Lower leg skin (tissue), 3 donors: ENCODE data around the gene PBXIP1.

Experiments used
- POLR2A ChIP-seq, 2 donors: fragments of 450-650 bp; IDR thresholded peaks; one replicate each; pipeline ENCODE4 v1.6.1; 2016 to 2017; ENCODE audit warnings: antibody characterized with exemption in 2 of 2, mild to moderate bottlenecking in 1 of 2, moderate library complexity in 1 of 2
- TF ChIP-seq, protein P1 (sequence below), 3 donors: fragments of 450-650 bp; IDR thresholded peaks; one replicate each; pipeline ENCODE4 v1.5.1; 2016; ENCODE audit warnings: antibody characterized with exemption in 3 of 3, mild to moderate bottlenecking in 3 of 3, moderate library complexity in 2 of 3

DNA sequence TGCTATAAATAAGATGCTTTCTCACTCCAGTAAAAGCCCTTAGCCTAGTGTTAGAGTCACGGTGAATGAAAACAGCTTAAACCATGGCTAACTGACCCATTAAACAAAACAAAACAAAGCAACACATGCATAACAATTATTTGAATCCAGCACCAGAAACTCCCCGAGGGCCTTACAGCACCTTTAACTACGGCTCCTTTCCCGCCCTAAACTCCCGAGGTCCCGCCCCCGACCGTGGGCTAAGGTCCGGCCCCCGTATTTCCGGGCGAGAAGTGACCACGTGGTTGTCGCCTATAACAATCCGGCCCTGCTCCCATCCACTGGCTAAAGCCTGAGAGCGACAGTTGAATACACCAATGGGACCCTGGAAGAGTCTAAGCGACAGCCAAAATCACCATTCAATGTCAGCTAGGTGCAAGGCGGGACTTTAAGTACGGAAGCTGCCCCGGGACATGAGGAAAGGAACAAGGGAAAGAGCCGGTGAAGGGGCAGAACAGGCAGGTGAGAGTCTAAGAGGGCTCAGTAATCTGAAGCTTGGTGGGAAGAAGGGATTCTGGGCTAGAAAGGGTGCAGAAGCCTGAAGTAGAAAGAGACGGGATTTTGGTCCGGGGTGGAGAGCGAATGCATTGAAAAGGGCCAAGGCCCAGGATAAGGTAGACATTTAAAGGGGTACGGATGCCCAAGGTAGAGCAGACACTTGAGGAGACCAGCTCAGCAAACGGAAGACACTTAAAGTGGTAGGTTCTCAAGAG, 27.2 kb upstream of the PBXIP1 start, which contains the start of gene FLAD1:
- TF ChIP-seq, protein P1, sequence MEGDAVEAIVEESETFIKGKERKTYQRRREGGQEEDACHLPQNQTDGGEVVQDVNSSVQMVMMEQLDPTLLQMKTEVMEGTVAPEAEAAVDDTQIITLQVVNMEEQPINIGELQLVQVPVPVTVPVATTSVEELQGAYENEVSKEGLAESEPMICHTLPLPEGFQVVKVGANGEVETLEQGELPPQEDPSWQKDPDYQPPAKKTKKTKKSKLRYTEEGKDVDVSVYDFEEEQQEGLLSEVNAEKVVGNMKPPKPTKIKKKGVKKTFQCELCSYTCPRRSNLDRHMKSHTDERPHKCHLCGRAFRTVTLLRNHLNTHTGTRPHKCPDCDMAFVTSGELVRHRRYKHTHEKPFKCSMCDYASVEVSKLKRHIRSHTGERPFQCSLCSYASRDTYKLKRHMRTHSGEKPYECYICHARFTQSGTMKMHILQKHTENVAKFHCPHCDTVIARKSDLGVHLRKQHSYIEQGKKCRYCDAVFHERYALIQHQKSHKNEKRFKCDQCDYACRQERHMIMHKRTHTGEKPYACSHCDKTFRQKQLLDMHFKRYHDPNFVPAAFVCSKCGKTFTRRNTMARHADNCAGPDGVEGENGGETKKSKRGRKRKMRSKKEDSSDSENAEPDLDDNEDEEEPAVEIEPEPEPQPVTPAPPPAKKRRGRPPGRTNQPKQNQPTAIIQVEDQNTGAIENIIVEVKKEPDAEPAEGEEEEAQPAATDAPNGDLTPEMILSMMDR (IDR thresholded peaks at IDR 0.05) = peak in 1 of 3 donors; percentile 44
- TF ChIP-seq POLR2A (IDR thresholded peaks at IDR 0.05) = no peak
